ENCODE measurements around the gene FOXM1.

Gene FOXM1

DNA sequence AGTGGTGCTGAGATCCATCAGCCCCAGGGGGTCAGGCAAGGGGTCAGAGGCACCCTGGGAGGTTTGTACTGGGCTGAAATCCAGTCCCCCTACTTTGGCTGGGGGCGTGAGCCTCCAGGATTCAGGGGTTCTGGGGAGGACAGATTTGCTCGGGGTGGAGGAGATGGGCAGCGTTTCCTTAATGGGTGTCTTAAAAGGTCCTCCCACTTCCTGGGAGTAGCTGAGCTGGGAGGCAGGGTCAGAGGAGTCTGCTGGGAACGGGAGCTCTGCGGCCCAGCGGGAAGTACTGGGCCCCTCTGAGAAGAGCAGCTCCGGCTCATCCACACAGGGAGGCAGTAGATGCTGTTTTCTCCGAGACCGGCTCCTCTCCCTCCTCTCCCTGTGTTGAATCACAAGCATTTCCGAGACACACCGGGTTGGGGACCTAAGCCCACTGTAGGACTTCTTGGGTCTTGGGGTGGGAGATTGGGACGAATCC, 18.0 kb downstream of the FOXM1 start:
- Histone ChIP-seq H3K4me3 (ENCODE audit: low read length) (no peak overlapping the region), H2AFZ (ENCODE audit: low read length) (no peak overlapping the region), H3F3A (ENCODE audit: insufficient read depth, low read length) (peaks cover 3% of the 10 kb centered on the region; the same call in 1 of the 2 replicates), H3K9me2 (replicated peaks; ENCODE audit: insufficient read depth, low read length) (no peaks in the 10 kb centered on the region), H3K9ac (ENCODE audit: low read length) (no peak overlapping the region), H3K9me3 (replicated peaks; ENCODE audit: insufficient read depth, low read length) (no peaks in the 10 kb centered on the region), H3K79me2 (ENCODE audit: low read length) (no peaks in the 10 kb centered on the region), H4K20me1 (ENCODE audit: insufficient read depth, low read length) (no peaks in the 10 kb centered on the region), H3K36me3 (replicated peaks; ENCODE audit: insufficient read depth, low read length) (no peaks in the 10 kb centered on the region), H3K27me3 (replicated peaks; ENCODE audit: insufficient read depth, low read length) (no peaks in the 10 kb centered on the region), H3K4me1 (ENCODE audit: low read length) (no peaks in the 10 kb centered on the region), H3K4me2 (ENCODE audit: low read depth, low read length) (no peak overlapping the region), H3K27ac (ENCODE audit: low read length) (no peak overlapping the region)
- no peak for DNase-seq
- no peak for TF ChIP-seq EZH2phosphoT487 (IDR thresholded peaks at IDR 0.05; ENCODE audit: low read length)
- TF ChIP-seq EZH2 (optimal IDR thresholded peaks at IDR 0.05; ENCODE audit: low read depth, low read length): no peak
- TF ChIP-seq, protein P1, sequence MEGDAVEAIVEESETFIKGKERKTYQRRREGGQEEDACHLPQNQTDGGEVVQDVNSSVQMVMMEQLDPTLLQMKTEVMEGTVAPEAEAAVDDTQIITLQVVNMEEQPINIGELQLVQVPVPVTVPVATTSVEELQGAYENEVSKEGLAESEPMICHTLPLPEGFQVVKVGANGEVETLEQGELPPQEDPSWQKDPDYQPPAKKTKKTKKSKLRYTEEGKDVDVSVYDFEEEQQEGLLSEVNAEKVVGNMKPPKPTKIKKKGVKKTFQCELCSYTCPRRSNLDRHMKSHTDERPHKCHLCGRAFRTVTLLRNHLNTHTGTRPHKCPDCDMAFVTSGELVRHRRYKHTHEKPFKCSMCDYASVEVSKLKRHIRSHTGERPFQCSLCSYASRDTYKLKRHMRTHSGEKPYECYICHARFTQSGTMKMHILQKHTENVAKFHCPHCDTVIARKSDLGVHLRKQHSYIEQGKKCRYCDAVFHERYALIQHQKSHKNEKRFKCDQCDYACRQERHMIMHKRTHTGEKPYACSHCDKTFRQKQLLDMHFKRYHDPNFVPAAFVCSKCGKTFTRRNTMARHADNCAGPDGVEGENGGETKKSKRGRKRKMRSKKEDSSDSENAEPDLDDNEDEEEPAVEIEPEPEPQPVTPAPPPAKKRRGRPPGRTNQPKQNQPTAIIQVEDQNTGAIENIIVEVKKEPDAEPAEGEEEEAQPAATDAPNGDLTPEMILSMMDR (IDR thresholded peaks at IDR 0.05; ENCODE audit: low read length): no peak

DNA sequence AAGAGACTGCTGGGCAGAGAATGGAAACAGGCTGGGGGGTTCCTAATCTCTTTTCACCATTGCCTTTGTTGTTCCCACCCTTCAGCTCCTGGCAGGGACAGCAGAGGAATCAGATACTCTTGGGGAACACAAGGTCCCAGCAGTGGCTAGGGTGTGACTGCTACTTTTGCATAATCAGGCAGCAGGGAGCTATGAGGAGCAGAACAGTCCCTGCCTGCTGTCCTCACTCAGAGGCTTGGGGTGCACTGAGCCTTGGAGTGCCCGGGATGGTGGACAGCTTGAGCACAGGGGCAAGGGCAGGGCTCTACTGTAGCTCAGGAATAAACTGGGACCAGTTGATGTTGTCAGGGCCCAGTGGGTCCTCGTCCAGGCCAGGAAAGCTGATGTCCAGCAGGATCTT, 18.6 kb downstream of the FOXM1 start:
- no peaks in the 10 kb centered on the region for H3K36me3 ChIP-seq (replicated peaks; ENCODE audit: insufficient read depth, low read length)
- no peak for TF ChIP-seq EZH2phosphoT487 (IDR thresholded peaks at IDR 0.05; ENCODE audit: low read length)
- no peak for TF ChIP-seq EZH2 (optimal IDR thresholded peaks at IDR 0.05; ENCODE audit: low read depth, low read length)
- TF ChIP-seq, protein P1 (IDR thresholded peaks at IDR 0.05; ENCODE audit: low read length): no peak

DNA sequence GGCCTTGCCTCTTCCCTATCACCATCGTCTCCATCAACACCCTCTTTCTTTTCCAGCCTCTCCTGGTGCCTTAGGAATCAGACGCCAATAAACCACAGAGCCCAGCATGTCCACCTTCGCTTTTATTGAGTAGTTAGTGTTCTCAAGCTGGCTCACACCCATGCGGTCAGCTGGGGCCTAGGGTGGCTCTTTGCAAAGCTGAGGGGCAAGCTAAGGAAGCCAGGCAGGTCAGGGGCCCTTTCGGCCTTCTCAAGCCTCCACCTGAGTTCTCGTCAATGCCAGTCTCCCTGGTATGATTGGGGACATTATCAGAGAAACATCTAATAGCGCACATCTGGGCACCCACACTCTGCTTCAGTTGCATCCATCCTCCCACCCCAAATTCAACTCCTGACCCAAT, 19.4 kb downstream of the FOXM1 start:
- Histone ChIP-seq H3K4me3 (ENCODE audit: low read length) (no peak overlapping the region), H3K27ac (ENCODE audit: low read length) (no peak overlapping the region), H3K9me2 (replicated peaks; ENCODE audit: insufficient read depth, low read length) (no peaks in the 10 kb centered on the region), H3K9me3 (replicated peaks; ENCODE audit: insufficient read depth, low read length) (no peaks in the 10 kb centered on the region), H3K79me2 (ENCODE audit: low read length) (no peaks in the 10 kb centered on the region), H2AFZ (ENCODE audit: low read length) (no peak overlapping the region), H4K20me1 (ENCODE audit: insufficient read depth, low read length) (no peaks in the 10 kb centered on the region), H3K9ac (ENCODE audit: low read length) (no peak overlapping the region), H3F3A (ENCODE audit: insufficient read depth, low read length) (peaks cover 3% of the 10 kb centered on the region; the same call in 1 of the 2 replicates), H3K4me2 (ENCODE audit: low read depth, low read length) (no peak overlapping the region), H3K27me3 (replicated peaks; ENCODE audit: insufficient read depth, low read length) (no peaks in the 10 kb centered on the region), H3K36me3 (replicated peaks; ENCODE audit: insufficient read depth, low read length) (no peaks in the 10 kb centered on the region), H3K4me1 (ENCODE audit: low read length) (no peaks in the 10 kb centered on the region)
- DNase-seq: no peak
- TF ChIP-seq, protein P1 (IDR thresholded peaks at IDR 0.05; ENCODE audit: low read length): no peak
- TF ChIP-seq EZH2phosphoT487 (IDR thresholded peaks at IDR 0.05; ENCODE audit: low read length): no peak
- TF ChIP-seq EZH2 (optimal IDR thresholded peaks at IDR 0.05; ENCODE audit: low read depth, low read length): no peak

More for the DNA sequence above, 18.6 kb downstream of the FOXM1 start:
- Histone ChIP-seq H3K9ac (ENCODE audit: low read length) (no peak overlapping the region), H3K9me3 (replicated peaks; ENCODE audit: insufficient read depth, low read length) (no peaks in the 10 kb centered on the region), H3K4me1 (ENCODE audit: low read length) (no peaks in the 10 kb centered on the region), H4K20me1 (ENCODE audit: insufficient read depth, low read length) (no peaks in the 10 kb centered on the region), H3K4me3 (ENCODE audit: low read length) (no peak overlapping the region), H2AFZ (ENCODE audit: low read length) (no peak overlapping the region), H3K4me2 (ENCODE audit: low read depth, low read length) (no peak overlapping the region), H3K9me2 (replicated peaks; ENCODE audit: insufficient read depth, low read length) (no peaks in the 10 kb centered on the region), H3F3A (ENCODE audit: insufficient read depth, low read length) (peaks cover 3% of the 10 kb centered on the region; the same call in 1 of the 2 replicates), H3K79me2 (ENCODE audit: low read length) (no peaks in the 10 kb centered on the region), H3K27me3 (replicated peaks; ENCODE audit: insufficient read depth, low read length) (no peaks in the 10 kb centered on the region), H3K27ac (ENCODE audit: low read length) (no peak overlapping the region)
- no peak for DNase-seq

All from MM.1S (cell line).